ENCODE data around the gene CACNA2D4.

CACNA2D4 gene

DNA sequence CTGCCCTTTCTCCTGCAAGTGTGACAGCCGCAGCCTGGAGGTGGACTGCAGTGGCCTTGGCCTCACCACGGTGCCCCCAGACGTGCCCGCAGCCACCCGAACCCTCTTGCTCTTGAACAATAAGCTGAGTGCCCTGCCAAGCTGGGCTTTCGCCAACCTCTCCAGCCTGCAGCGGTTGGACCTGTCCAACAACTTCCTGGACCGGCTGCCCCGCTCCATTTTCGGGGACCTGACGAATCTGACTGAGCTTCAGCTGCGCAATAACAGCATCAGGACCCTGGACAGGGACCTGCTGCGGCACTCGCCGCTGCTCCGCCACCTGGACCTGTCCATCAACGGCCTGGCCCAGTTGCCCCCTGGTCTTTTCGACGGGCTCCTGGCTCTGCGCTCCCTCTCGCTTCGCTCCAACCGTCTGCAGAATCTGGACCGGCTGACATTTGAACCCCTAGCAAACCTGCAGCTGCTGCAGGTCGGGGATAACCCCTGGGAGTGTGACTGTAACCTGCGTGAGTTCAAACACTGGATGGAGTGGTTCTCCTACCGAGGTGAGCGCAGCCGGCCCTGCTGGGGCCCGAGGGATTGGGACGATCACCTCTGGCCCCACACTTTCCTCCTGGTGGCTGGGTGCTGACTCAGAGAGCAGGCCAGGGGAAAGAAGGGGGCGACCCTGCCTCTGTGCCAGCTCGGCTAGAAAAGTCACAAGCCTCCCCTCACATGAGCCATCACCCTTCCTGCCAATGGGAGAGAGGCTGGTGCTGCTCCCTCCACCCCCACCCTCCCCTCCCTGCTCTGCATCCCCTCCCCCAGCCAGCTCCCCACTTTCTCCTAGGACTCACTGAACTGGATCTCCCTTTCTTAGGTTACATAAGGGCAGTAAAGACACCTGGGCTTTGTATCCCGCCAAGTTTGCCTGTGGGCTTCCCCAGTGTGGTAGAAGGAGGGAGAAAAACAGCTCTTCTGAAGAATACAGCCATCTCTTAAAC lies 87.2 kb downstream of the CACNA2D4 start:
- H3K27ac ChIP-seq: no peak overlapping the region
- TF ChIP-seq, protein P1, sequence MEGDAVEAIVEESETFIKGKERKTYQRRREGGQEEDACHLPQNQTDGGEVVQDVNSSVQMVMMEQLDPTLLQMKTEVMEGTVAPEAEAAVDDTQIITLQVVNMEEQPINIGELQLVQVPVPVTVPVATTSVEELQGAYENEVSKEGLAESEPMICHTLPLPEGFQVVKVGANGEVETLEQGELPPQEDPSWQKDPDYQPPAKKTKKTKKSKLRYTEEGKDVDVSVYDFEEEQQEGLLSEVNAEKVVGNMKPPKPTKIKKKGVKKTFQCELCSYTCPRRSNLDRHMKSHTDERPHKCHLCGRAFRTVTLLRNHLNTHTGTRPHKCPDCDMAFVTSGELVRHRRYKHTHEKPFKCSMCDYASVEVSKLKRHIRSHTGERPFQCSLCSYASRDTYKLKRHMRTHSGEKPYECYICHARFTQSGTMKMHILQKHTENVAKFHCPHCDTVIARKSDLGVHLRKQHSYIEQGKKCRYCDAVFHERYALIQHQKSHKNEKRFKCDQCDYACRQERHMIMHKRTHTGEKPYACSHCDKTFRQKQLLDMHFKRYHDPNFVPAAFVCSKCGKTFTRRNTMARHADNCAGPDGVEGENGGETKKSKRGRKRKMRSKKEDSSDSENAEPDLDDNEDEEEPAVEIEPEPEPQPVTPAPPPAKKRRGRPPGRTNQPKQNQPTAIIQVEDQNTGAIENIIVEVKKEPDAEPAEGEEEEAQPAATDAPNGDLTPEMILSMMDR (IDR thresholded peaks at IDR 0.05): no peak
- H3K9me3 ChIP-seq: no peaks in the 10 kb centered on the region
- H3K4me3 ChIP-seq: no peak overlapping the region
- no peak for DNase-seq
- no peaks in the 10 kb centered on the region for H3K4me1 ChIP-seq
- intact Hi-C loops (cut with DNase I; ENCODE audit: low total_unique reads): no loop called here
- peaks cover 0 to 78% of the 10 kb centered on the region in 2 donors for H3K27me3 ChIP-seq
- no peaks in the 10 kb centered on the region for H3K36me3 ChIP-seq

DNA sequence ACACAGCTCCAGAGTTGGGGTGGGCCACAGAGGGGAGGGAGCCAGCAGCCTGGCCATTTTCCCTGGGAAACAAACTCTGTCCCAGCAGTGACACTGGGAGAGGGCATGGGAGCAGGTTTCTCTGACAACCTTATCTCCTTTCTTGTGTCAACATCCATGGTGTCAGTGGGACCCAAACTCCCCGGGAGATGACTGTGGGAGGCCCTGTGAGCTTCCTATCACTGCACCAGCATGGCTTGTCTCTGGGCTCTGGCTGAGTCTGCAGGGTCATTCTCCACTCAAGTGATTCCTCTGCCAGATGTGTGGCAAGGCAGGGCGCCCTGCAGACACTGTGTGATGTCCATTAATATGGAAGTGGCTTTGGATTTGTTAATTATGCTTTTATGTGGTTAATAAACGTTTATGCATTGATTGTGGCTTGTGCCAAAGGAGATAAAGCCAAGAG lies 88.0 kb downstream of the CACNA2D4 start:
- intact Hi-C loops (cut with DNase I; ENCODE audit: low total_unique reads): no loop called here
- H3K4me1 ChIP-seq: no peaks in the 10 kb centered on the region
- no peak overlapping the region for H3K4me3 ChIP-seq
- DNase-seq: no peak
- H3K9me3 ChIP-seq: no peaks in the 10 kb centered on the region
- no peak overlapping the region for H3K27ac ChIP-seq
- H3K27me3 ChIP-seq: peaks cover 0 to 73% of the 10 kb centered on the region in 2 donors
- no peaks in the 10 kb centered on the region for H3K36me3 ChIP-seq
- TF ChIP-seq, protein P1 (IDR thresholded peaks at IDR 0.05): no peak

DNA sequence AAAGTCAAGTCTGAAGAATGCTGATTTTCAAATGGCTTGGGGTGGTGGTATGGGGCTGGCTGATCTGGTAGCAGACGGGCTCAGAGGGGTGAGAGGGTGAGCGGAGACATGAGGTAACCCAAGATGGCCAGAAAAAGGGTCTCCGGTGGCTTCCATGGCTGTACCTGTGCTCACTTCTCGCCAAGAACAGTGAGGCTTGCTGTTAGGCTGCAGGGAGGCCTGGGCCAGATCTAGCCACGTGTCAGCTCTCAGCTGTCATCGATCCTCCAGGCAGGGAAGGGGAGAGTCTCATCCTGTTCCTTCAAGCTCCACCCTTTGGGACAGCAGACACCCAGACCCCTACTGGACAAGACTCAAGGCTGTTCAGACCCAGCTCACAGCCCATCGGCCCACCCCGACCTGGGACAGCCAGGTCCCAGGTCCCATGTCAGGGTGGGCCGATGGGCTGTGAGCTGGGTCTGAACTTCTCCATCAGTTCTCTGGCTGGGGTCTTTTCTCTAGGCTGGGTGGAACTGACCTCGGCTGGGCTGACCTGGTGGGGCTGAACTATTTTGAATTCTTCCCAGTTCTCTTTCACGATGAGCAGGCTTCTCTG lies 89.0 kb downstream of the CACNA2D4 start:
- no peak for DNase-seq
- no peak overlapping the region for H3K27ac ChIP-seq
- no peaks in the 10 kb centered on the region for H3K4me1 ChIP-seq
- no peak overlapping the region for H3K4me3 ChIP-seq
- intact Hi-C loops (cut with DNase I; ENCODE audit: low total_unique reads): no loop called here
- TF ChIP-seq, protein P1 (IDR thresholded peaks at IDR 0.05): no peak
- H3K9me3 ChIP-seq: no peaks in the 10 kb centered on the region
- no peaks in the 10 kb centered on the region for H3K36me3 ChIP-seq
- H3K27me3 ChIP-seq: peaks cover 0 to 71% of the 10 kb centered on the region in 2 donors

DNA sequence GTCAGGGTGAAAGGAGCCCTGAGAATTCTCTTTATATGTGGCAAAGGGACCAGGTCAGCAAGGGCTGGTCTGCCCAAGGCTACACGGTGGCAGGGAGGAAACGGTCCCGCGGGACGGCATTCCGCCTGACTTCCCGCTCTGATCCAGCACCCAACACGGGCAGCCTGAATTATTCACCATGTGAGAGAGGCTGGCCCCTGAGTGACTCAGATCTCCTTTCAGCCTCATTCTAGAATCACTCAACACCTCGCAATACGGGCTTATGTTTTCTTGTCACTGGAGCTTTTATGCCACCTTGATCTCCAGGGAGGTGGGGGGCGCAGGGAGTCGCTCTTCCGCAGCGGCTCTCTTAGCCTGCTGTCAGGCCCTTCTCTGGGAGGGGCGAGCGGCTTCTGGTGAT lies 89.6 kb downstream of the CACNA2D4 start:
- no peak for DNase-seq
- TF ChIP-seq, protein P1 (IDR thresholded peaks at IDR 0.05): no peak

DNA sequence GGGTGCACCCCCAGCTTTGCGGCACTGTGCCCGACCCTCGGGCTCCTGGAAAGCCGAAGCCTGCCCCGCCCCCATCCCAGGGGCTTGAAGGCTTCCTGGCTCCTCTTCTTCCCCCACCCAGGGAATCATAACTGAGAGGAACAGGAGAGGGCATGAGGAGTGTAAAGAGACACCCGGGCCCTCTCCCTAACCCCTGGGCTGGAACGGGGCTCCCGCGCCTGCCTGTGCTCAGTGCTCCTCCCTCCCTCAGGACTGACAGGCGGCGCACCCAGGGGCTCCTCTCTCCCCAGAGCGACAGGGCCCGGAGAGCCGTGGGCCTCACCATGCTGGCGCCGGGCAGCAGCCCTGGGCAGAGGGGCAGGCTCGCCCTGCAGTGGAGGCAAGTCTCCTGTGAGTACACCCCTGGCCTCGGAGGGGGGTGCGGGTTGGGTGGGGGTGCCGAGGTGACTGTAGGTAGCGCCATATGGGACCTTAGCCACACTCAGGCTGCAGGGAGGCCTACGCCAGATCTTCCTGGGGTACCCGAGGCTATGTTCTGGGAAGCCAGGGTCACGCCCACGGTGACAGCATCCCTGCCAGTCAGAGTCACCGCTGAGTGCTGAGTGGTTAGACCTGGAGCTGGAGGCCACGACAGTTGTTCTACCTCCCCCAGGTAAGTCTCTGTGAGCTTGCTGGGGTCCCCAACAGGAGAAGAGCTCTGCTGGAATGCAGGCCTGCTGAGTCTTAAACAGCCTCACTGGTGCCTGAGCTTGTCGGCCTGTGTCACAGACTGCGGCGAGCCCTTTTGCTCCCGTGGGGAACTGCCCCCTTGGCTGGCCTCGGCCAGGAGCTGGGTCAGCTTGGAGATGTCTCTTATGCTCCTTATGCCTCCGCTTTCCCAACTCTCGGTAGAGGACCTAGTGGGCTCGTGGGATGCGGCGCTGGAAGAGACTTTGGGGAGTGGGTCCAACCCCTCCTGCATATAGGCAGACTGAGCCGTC lies 90.3 kb downstream of the CACNA2D4 start:
- no peaks in the 10 kb centered on the region for H3K9me3 ChIP-seq
- TF ChIP-seq, protein P1 (IDR thresholded peaks at IDR 0.05): no peak
- H3K36me3 ChIP-seq: no peaks in the 10 kb centered on the region
- no peak overlapping the region for H3K27ac ChIP-seq
- H3K4me1 ChIP-seq: no peaks in the 10 kb centered on the region
- DNase-seq: no peak
- no peak overlapping the region for H3K4me3 ChIP-seq
- H3K27me3 ChIP-seq: peaks cover 0 to 69% of the 10 kb centered on the region in 2 donors
- intact Hi-C loops (cut with DNase I; ENCODE audit: low total_unique reads): no loop called here

More for the DNA sequence above, 89.6 kb downstream of the CACNA2D4 start:
- Histone ChIP-seq H3K36me3 (no peaks in the 10 kb centered on the region), H3K27me3 (peaks cover 0 to 66% of the 10 kb centered on the region in 2 donors), H3K4me3 (no peak overlapping the region), H3K4me1 (no peaks in the 10 kb centered on the region), H3K27ac (no peak overlapping the region), H3K9me3 (no peaks in the 10 kb centered on the region)
- intact Hi-C loops (cut with DNase I; ENCODE audit: low total_unique reads): no loop called here
